HEK293T (cell line): ENCODE data around the gene SNX24.
"Not testable (repeated sequence)": the region's sequence is repeated elsewhere in the genome, so short reads cannot be mapped to it uniquely, and the experiment has no call there.

ENCODE experiments used
- CTCF ChIA-PET: fragments of 350-600 bp; formaldehyde crosslinking; extraction: SDS; loops from one replicate; lab custom pipeline; 2021; ENCODE audit warnings: antibody characterized with exemption, inconsistent platforms; lab: Yijun Ruan, JAX
- POLR2A ChIA-PET: fragments of 350-600 bp; formaldehyde crosslinking; extraction: SDS; loops from one replicate; lab custom pipeline; 2020; ENCODE audit warnings: antibody characterized with exemption, inconsistent platforms; lab: Yijun Ruan, JAX
- DNase-seq: peaks from one replicate; pipeline ENCODE4 v3.0.0; 2012; ENCODE audit warnings: mixed read lengths; ENCODE audit errors: extremely low spot score
- ARNT ChIP-seq: fragments of 450-650 bp; IDR thresholded peaks from 2 replicates; pipeline ENCODE4 v1.6.1; 2017; ENCODE audit warnings: mild to moderate bottlenecking
- BHLHE40 ChIP-seq: fragments of 450-650 bp; IDR thresholded peaks from 2 replicates; pipeline ENCODE4 v1.6.1; 2016; ENCODE audit warnings: mild to moderate bottlenecking, moderate library complexity, borderline replicate concordance
- CTBP1 ChIP-seq: fragments of 450-650 bp; IDR thresholded peaks from 2 replicates; pipeline ENCODE4 v1.6.1; 2016; ENCODE audit warnings: borderline replicate concordance
- ELF4 ChIP-seq: fragments of 450-650 bp; IDR thresholded peaks from 2 replicates; pipeline ENCODE4 v1.6.1; 2017; ENCODE audit warnings: antibody characterized with exemption
- FOXA1 ChIP-seq: fragments of 450-650 bp; IDR thresholded peaks from 2 replicates; pipeline ENCODE4 v1.6.1; 2016; ENCODE audit warnings: mild to moderate bottlenecking
- FOXK2 ChIP-seq: fragments of 450-650 bp; IDR thresholded peaks from 2 replicates; pipeline ENCODE4 v1.6.1; 2016; ENCODE audit warnings: mild to moderate bottlenecking
- FOXM1 ChIP-seq: fragments of 450-650 bp; IDR thresholded peaks from 2 replicates; pipeline ENCODE4 v1.6.1; 2017; ENCODE audit warnings: mild to moderate bottlenecking, borderline replicate concordance
- HDGF ChIP-seq: fragments of 450-650 bp; IDR thresholded peaks from 2 replicates; pipeline ENCODE4 v1.6.1; 2017; ENCODE audit warnings: antibody characterized with exemption, borderline replicate concordance
- L3MBTL2 ChIP-seq: fragments of 450-650 bp; conservative IDR thresholded peaks from 2 replicates; pipeline ENCODE4 v1.6.1; 2016; ENCODE audit warnings: mild to moderate bottlenecking
- LEF1 ChIP-seq: fragments of 450-650 bp; IDR thresholded peaks from 2 replicates; pipeline ENCODE4 v1.6.1; 2017; ENCODE audit warnings: mild to moderate bottlenecking, borderline replicate concordance
- NFRKB ChIP-seq: fragments of 450-650 bp; IDR thresholded peaks from 2 replicates; pipeline ENCODE4 v1.6.1; 2016; ENCODE audit warnings: mild to moderate bottlenecking, moderate library complexity
- SP1 ChIP-seq: fragments of 450-650 bp; IDR thresholded peaks from 2 replicates; pipeline ENCODE4 v1.6.1; 2017
- SUZ12 ChIP-seq: fragments of 450-650 bp; IDR thresholded peaks from 2 replicates; pipeline ENCODE4 v1.6.1; 2016; ENCODE audit warnings: mild to moderate bottlenecking
- TARDBP ChIP-seq: fragments of 450-650 bp; IDR thresholded peaks from 2 replicates; pipeline ENCODE4 v1.6.1; 2016
- ZNF384 ChIP-seq: fragments of 450-650 bp; IDR thresholded peaks from 2 replicates; pipeline ENCODE4 v1.6.1; 2016
- TF ChIP-seq, protein P1 (sequence below): fragments of 450-650 bp; IDR thresholded peaks from 2 replicates; pipeline ENCODE4 v1.6.1; 2016

Gene SNX24

DNA sequence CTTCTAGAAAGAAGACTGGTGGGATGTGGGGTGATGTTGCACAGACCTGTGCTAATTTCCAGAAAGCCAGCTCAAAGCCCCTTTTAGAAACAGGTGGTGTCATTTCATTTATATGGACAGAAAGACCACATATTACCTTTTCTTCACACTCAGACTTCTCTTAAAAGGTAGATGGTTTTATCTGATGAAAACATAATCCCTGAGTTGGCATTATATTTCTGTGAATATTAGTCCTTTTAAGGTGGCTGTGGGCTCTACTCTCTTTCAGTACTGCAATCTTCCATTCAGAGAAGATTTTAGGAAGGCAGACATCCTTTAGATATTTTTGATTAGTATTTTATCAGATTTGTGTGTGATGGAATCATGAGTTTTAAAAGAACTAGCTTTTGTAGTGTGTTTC, 117.9 kb downstream of the SNX24 start:
- no peak for DNase-seq
- TF ChIP-seq ELF4: no peak
- no peak for TF ChIP-seq HDGF
- TF ChIP-seq L3MBTL2: no peak
- no peak for TF ChIP-seq ZNF384
- no peak for TF ChIP-seq FOXM1
- no peak for TF ChIP-seq FOXK2
- TF ChIP-seq, protein P1, sequence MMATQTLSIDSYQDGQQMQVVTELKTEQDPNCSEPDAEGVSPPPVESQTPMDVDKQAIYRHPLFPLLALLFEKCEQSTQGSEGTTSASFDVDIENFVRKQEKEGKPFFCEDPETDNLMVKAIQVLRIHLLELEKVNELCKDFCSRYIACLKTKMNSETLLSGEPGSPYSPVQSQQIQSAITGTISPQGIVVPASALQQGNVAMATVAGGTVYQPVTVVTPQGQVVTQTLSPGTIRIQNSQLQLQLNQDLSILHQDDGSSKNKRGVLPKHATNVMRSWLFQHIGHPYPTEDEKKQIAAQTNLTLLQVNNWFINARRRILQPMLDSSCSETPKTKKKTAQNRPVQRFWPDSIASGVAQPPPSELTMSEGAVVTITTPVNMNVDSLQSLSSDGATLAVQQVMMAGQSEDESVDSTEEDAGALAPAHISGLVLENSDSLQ: no peak
- CTCF ChIA-PET: no interaction called here
- POLR2A ChIA-PET: no interaction called here

DNA sequence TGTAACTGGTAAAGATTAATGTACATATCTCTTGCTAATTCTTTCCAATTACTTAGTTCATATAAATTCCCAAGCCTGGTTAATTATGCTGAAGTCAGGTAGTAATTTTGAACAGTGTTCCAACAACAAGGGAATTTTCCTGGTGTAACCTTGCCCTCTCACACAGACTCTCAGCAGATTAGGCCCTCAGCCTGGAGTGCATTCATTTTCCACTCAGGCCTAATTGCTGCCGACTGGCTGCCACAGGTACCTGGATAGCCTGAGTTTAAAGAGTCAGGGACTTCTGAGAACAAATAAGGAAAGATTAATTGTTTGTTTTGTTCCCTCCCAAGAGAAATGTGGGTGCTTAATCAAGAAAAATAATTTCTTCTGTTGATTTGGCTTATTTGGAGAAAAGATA, 119.7 kb downstream of the SNX24 start:
- CTCF ChIA-PET: no interaction called here
- TF ChIP-seq, protein P1: no peak
- TF ChIP-seq CTBP1: no peak
- no peak for DNase-seq
- POLR2A ChIA-PET: no interaction called here

DNA sequence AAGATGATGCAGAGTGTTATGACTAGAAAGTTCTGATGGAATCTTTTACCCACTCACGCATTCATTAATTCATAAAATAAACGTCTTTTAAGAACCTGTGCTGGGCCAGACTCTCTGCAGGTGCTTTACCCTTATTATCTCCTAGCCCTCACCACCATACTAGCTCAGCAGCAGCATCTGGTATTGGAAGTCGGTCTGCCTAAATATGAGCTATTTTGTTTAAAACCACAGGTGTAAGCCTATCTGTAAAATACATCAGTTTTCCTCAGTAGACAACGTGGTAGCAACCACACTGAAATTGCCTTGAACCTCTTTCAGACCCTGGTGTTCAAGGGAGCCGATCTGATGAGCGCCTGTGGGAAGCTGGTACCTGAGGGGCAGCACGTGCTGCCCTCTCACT, 121.7 kb downstream of the SNX24 start:
- no peak for TF ChIP-seq L3MBTL2
- ChIA-PET CTCF (no interaction called here), POLR2A (no interaction called here)
- no peak for DNase-seq

DNA sequence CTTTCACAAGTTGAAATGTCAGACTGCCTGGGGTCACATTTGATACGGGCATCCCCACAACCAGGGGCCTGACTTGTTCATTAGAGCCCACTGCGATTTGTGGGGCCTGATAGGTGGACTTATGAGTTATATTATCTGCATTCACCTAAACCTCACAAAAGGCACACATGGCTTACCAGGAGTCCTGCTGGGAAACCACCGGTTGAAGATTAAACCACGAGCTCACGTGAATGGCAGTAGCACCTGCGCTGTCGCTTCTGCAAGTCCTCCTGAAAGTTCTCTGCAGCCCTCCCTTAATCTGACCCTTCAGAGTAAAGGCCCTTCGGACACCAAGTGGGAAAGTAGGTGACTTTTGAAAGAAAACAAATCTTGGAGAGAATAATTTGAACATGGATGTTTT, 122.2 kb downstream of the SNX24 start:
- DNase-seq: no peak
- ChIA-PET CTCF (no interaction called here), POLR2A (no interaction called here)
- TF ChIP-seq SP1 (no peak), HDGF (no peak), FOXA1 (no peak), FOXM1 (no peak), L3MBTL2 (no peak), LEF1 (no peak), FOXK2 (no peak), NFRKB (no peak), SUZ12 (no peak), ARNT (no peak), BHLHE40 (no peak)
- TF ChIP-seq, protein P1: no peak

DNA sequence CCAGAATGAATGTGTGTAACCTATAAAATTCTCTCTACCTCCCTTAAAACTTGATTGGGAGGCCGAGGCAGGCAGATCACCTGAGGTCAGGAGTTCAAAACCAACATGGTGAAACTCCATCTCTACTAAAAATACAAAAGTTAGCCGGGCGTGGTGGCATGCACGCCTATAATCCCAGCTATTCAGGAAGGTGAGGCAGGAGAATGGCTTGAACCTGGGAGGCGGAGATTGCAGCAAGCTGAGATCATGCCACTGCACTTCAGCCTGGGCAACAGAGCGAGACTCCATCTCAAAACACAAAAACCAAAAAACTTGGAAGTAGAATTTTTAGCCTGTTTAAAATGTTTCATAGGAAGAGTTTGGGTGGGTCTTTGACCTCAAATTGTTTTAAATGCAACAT, 122.6 kb downstream of the SNX24 start:
- POLR2A ChIA-PET, CTCF ChIA-PET: not testable (repeated sequence)

DNA sequence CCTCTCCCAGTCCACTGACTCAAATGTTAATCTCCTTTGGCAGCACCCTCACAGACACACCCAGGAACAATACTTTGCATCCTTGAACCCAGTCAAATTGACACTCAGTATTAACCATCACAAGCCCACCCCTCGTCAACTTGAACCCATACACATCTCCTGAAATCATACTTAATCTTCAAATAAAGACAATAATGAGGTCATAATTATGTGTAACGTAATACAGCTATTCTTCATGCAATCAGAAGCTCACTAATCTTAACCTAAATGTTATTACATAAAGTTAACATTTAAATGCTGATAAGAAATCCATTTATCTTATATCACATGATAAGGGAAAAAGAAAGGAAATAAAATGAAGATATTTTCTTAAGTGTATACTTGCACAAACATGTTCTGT, 125.9 kb downstream of the SNX24 start:
- ChIA-PET POLR2A (no interaction called here), CTCF (no interaction called here)
- DNase-seq: no peak
- TF ChIP-seq TARDBP: no peak
- no peak for TF ChIP-seq SUZ12
- TF ChIP-seq ELF4: no peak
- TF ChIP-seq LEF1: no peak
- TF ChIP-seq SP1: no peak
- TF ChIP-seq HDGF: no peak
- TF ChIP-seq, protein P1: no peak
- TF ChIP-seq BHLHE40: no peak
- TF ChIP-seq FOXK2: no peak
- TF ChIP-seq ARNT: no peak
- TF ChIP-seq ZNF384: no peak
- TF ChIP-seq NFRKB: no peak
- TF ChIP-seq FOXM1: no peak
- TF ChIP-seq FOXA1: no peak
- TF ChIP-seq CTBP1: no peak

More for the DNA sequence above, 122.6 kb downstream of the SNX24 start:
- not testable (repeated sequence) for DNase-seq

DNA sequence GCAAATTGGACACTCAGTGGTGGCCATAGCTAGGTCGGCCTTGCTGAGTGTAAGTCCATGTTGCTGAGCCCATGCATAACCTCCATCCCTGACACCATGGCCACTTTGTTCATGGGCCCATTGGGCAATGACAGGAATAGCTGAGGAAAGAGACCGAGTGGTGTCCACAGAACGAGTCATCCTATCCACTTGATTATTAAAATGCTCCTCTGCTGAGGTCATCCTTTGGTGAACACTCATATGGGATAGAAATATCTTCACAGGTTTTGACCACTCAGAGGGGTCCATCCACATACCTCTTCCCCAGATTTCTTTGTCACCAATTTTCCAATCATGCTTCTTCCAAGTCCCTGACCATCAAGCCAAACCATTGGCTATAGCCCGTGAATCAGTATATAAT, 127.5 kb downstream of the SNX24 start:
- POLR2A ChIA-PET: no interaction called here
- CTCF ChIA-PET: no interaction called here
- TF ChIP-seq HDGF: no peak
- TF ChIP-seq BHLHE40: no peak
- no peak for TF ChIP-seq FOXA1
- no peak for TF ChIP-seq ARNT
- no peak for TF ChIP-seq FOXK2
- TF ChIP-seq, protein P1: no peak
- TF ChIP-seq ELF4: no peak
- no peak for TF ChIP-seq LEF1
- TF ChIP-seq SP1: no peak
- TF ChIP-seq CTBP1: no peak
- no peak for TF ChIP-seq ZNF384
- no peak for TF ChIP-seq TARDBP
- TF ChIP-seq NFRKB: no peak
- TF ChIP-seq L3MBTL2: no peak
- no peak for TF ChIP-seq FOXM1
- no peak for TF ChIP-seq SUZ12
- DNase-seq: no peak

DNA sequence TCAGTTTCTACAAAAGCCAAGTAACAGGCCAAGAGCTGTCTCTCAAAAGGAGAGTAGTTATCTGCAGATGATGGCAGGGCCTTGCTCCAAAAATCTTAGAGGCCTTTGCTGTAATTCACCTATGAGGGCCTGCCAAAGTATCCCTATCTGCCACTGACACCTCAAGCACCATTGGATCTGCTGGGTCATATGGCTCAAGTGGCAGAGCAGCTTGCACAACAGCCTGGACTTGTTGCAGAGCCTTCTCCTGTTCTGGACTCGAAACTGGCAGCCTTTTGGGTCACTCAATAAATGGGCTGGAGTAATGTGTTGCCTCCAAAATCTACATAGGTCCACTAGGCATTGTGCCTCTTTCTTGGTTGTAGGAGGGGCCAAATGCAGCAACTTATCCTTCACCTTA, 128.3 kb downstream of the SNX24 start:
- CTCF ChIA-PET, POLR2A ChIA-PET, DNase-seq: not testable (repeated sequence)

DNA sequence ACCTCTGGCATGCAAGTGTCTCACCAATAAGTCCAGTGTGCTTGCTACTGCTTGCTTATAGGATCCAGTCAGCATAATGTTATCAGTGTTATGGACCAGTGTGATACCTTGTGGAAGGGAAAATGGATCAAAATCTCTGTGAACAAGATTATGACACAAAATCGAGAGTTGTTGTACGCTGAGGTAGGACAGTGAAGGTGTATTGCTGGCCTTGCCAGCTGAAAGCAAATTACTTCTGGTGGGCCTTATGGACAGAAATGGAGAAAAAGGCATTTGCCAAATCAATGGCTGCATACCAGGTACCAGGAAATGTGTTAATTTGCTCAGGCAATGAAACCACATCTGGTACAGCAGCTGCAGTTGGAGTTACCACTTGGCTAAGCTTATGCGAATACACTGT, 128.8 kb downstream of the SNX24 start:
- CTCF ChIA-PET, POLR2A ChIA-PET, DNase-seq: not testable (repeated sequence)
